Measurements from ENCODE around the gene CSTB.

Gene CSTB

GRCh38 chr21:43728467-43729390 lies 47.4 kb downstream of the CSTB start:
- peak; percentile 95 for DNase-seq (ENCODE audit: low read depth)

GRCh38 chr21:43728154-43728466 lies 48.0 kb downstream of the CSTB start:
- no peak for DNase-seq (ENCODE audit: low read depth)

GRCh38 chr21:43727519-43728153 lies 48.5 kb downstream of the CSTB start:
- peak; percentile 67 for DNase-seq (ENCODE audit: low read depth)

GRCh38 chr21:43726686-43727518 lies 49.2 kb downstream of the CSTB start:
- DNase-seq (ENCODE audit: low read depth), result no peak
